WTC11 (cell line): Measurements from ENCODE around the gene ATAD2B.

Source experiments
- FOXJ3 ChIP-seq: sonication (generic); formaldehyde crosslinking; IDR thresholded peaks from 2 replicates; pipeline ENCODE4 v1.9.0; 2021; ENCODE audit warnings: missing genetic modification reagents, mild to moderate bottlenecking, borderline replicate concordance
- NR1H2 ChIP-seq: sonication (generic); formaldehyde crosslinking; IDR thresholded peaks from 2 replicates; pipeline ENCODE4 v1.9.0; 2021; ENCODE audit warnings: mild to moderate bottlenecking, moderate library complexity, missing genetic modification reagents
- TCF7 ChIP-seq: sonication (generic); formaldehyde crosslinking; IDR thresholded peaks from 2 replicates; pipeline ENCODE4 v1.8.0; 2022; ENCODE audit warnings: mild to moderate bottlenecking, low read depth, missing genetic modification reagents, moderate library complexity
- ZNF121 ChIP-seq: sonication (generic); formaldehyde crosslinking; IDR thresholded peaks from 2 replicates; pipeline ENCODE4 v1.8.0; 2023; ENCODE audit warnings: missing genetic modification reagents
- ZNF138 ChIP-seq: sonication (generic); formaldehyde crosslinking; conservative IDR thresholded peaks from 2 replicates; pipeline ENCODE4 v1.8.1; 2022; ENCODE audit warnings: mild to moderate bottlenecking, moderate library complexity, missing genetic modification reagents
- ZNF416 ChIP-seq: fragments of 250-450 bp; sonication (Bioruptor Pico); IDR thresholded peaks from 2 replicates; pipeline ENCODE4 v1.9.0; 2021; ENCODE audit warnings: mild to moderate bottlenecking, inconsistent platforms
- TF ChIP-seq, protein P1 (sequence below): sonication (generic); formaldehyde crosslinking; IDR thresholded peaks from 2 replicates; pipeline ENCODE4 v1.8.0; 2022; ENCODE audit warnings: mild to moderate bottlenecking, missing genetic modification reagents
- TF ChIP-seq, protein P2 (sequence below): sonication (generic); formaldehyde crosslinking; IDR thresholded peaks from 2 replicates; pipeline ENCODE4 v1.8.1; 2022; ENCODE audit warnings: mild to moderate bottlenecking, missing genetic modification reagents, moderate library complexity, borderline replicate concordance
- TF ChIP-seq, protein P3 (sequence below): fragments of 200-600 bp; IDR thresholded peaks from 2 replicates; pipeline ENCODE4 v1.8.0; 2022; ENCODE audit warnings: antibody characterized with exemption
- TF ChIP-seq, protein P4 (sequence below): fragments of 250-450 bp; sonication (Bioruptor Pico); IDR thresholded peaks from 2 replicates; pipeline ENCODE4 v1.9.0; 2021; ENCODE audit warnings: mild to moderate bottlenecking

DNA sequence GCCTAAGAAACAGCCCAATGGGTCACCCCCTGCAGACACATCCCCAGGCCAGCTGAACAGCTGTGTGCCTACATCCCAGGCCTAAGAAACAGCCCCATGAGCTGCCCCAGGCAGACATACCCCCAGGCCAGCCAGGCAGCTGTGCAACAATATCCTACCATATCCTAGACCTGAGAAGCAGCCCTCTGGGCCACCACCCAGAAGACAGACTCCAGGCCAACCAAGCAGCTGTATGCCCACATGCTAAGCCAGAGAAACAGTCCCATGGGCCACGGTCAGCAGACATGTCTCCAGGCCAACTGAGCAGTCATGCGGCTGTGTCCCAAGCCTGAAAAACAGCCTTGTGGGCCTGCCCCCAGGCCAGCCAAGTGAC is 205.5 kb downstream of the ATAD2B start:
- TF ChIP-seq, protein P1, sequence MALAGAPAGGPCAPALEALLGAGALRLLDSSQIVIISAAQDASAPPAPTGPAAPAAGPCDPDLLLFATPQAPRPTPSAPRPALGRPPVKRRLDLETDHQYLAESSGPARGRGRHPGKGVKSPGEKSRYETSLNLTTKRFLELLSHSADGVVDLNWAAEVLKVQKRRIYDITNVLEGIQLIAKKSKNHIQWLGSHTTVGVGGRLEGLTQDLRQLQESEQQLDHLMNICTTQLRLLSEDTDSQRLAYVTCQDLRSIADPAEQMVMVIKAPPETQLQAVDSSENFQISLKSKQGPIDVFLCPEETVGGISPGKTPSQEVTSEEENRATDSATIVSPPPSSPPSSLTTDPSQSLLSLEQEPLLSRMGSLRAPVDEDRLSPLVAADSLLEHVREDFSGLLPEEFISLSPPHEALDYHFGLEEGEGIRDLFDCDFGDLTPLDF, result no peak
- TF ChIP-seq FOXJ3 (CRISPR knock-in tag) (no peak), TCF7 (CRISPR knock-in tag) (no peak), NR1H2 (CRISPR knock-in tag) (no peak), ZNF138 (no peak), ZNF416 (no peak), ZNF121 (CRISPR knock-in tag) (no peak)
- TF ChIP-seq, protein P2, sequence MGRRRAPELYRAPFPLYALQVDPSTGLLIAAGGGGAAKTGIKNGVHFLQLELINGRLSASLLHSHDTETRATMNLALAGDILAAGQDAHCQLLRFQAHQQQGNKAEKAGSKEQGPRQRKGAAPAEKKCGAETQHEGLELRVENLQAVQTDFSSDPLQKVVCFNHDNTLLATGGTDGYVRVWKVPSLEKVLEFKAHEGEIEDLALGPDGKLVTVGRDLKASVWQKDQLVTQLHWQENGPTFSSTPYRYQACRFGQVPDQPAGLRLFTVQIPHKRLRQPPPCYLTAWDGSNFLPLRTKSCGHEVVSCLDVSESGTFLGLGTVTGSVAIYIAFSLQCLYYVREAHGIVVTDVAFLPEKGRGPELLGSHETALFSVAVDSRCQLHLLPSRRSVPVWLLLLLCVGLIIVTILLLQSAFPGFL (CRISPR knock-in tag), result no peak
- TF ChIP-seq, protein P3, sequence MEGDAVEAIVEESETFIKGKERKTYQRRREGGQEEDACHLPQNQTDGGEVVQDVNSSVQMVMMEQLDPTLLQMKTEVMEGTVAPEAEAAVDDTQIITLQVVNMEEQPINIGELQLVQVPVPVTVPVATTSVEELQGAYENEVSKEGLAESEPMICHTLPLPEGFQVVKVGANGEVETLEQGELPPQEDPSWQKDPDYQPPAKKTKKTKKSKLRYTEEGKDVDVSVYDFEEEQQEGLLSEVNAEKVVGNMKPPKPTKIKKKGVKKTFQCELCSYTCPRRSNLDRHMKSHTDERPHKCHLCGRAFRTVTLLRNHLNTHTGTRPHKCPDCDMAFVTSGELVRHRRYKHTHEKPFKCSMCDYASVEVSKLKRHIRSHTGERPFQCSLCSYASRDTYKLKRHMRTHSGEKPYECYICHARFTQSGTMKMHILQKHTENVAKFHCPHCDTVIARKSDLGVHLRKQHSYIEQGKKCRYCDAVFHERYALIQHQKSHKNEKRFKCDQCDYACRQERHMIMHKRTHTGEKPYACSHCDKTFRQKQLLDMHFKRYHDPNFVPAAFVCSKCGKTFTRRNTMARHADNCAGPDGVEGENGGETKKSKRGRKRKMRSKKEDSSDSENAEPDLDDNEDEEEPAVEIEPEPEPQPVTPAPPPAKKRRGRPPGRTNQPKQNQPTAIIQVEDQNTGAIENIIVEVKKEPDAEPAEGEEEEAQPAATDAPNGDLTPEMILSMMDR, result no peak
- TF ChIP-seq, protein P4, sequence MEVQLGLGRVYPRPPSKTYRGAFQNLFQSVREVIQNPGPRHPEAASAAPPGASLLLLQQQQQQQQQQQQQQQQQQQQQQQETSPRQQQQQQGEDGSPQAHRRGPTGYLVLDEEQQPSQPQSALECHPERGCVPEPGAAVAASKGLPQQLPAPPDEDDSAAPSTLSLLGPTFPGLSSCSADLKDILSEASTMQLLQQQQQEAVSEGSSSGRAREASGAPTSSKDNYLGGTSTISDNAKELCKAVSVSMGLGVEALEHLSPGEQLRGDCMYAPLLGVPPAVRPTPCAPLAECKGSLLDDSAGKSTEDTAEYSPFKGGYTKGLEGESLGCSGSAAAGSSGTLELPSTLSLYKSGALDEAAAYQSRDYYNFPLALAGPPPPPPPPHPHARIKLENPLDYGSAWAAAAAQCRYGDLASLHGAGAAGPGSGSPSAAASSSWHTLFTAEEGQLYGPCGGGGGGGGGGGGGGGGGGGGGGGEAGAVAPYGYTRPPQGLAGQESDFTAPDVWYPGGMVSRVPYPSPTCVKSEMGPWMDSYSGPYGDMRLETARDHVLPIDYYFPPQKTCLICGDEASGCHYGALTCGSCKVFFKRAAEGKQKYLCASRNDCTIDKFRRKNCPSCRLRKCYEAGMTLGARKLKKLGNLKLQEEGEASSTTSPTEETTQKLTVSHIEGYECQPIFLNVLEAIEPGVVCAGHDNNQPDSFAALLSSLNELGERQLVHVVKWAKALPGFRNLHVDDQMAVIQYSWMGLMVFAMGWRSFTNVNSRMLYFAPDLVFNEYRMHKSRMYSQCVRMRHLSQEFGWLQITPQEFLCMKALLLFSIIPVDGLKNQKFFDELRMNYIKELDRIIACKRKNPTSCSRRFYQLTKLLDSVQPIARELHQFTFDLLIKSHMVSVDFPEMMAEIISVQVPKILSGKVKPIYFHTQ (CRISPR knock-in tag), result no peak
